GM21619 (cell line): ENCODE measurements around the gene ADGRF1.
"Not testable (repeated sequence)": the region's sequence is repeated elsewhere in the genome, so short reads cannot be mapped to it uniquely, and the experiment has no call there.

Experiments used
- ATAC-seq: cut with Tn5 transposase; IDR thresholded peaks from one replicate; pipeline ENCODE4 v1.9.1; 2021; ENCODE audit not compliant: unreplicated experiment

Gene ADGRF1

GRCh38 chr6:47042275-47042791 lies at the start of gene ADGRF1:
ADGRF1 (minus strand) TSS chr6:47042332; CDS start chr6:47029061, 13,271 bp downstream.
- ATAC-seq, result no peak

GRCh38 chr6:47090881-47091280 lies 48.7 kb upstream of the ADGRF1 start:
- ATAC-seq, result no peak

GRCh38 chr6:47089473-47089872 lies 47.3 kb upstream of the ADGRF1 start:
- ATAC-seq, result not testable (repeated sequence)

GRCh38 chr6:47086051-47086770 lies 44.1 kb upstream of the ADGRF1 start:
- ATAC-seq, result no peak

- no peak for ATAC-seq
These were observed 42.5 kb upstream of the ADGRF1 start for GRCh38 chr6:47084610-47085009.

- no peak for ATAC-seq
These were observed 41.5 kb upstream of the ADGRF1 start for GRCh38 chr6:47083586-47084047.

- ATAC-seq, result no peak
These were observed 38.0 kb upstream of the ADGRF1 start for GRCh38 chr6:47080083-47080596.

GRCh38 chr6:47079638-47080037 lies 37.5 kb upstream of the ADGRF1 start:
- no peak for ATAC-seq

- no peak for ATAC-seq
These were observed 36.9 kb upstream of the ADGRF1 start for GRCh38 chr6:47078991-47079390.

- no peak for ATAC-seq
These were observed 34.6 kb upstream of the ADGRF1 start for GRCh38 chr6:47076422-47077344.

- ATAC-seq, result no peak
These were observed 33.7 kb upstream of the ADGRF1 start for GRCh38 chr6:47075741-47076421.

GRCh38 chr6:47075168-47075567 lies 33.0 kb upstream of the ADGRF1 start:
- ATAC-seq, result no peak

- no peak for ATAC-seq
These were observed 31.3 kb upstream of the ADGRF1 start for GRCh38 chr6:47073125-47074110.

GRCh38 chr6:47072667-47073066 lies 30.5 kb upstream of the ADGRF1 start:
- no peak for ATAC-seq

GRCh38 chr6:47071681-47072080 lies 29.5 kb upstream of the ADGRF1 start:
- ATAC-seq, result no peak

GRCh38 chr6:47070461-47070860 lies 28.3 kb upstream of the ADGRF1 start:
- no peak for ATAC-seq

- no peak for ATAC-seq
These were observed 27.0 kb upstream of the ADGRF1 start for GRCh38 chr6:47069156-47069555.

GRCh38 chr6:47066418-47066817 lies 24.3 kb upstream of the ADGRF1 start:
- no peak for ATAC-seq

- peak; percentile 87 for ATAC-seq
These were observed 22.1 kb upstream of the ADGRF1 start for GRCh38 chr6:47064274-47064673.

- ATAC-seq, result no peak
These were observed 20.2 kb upstream of the ADGRF1 start for GRCh38 chr6:47062346-47062745.
